ENCODE results near the gene RAB3IL1.
A peak's percentile ranks its signal among the peaks of the same experiment; 100 is the strongest.

RAB3IL1 gene

GRCh38 chr11:61866231-61866957 lies 51.0 kb downstream of the RAB3IL1 start:
- Histone ChIP-seq H3K18ac (ENCODE audit: low read depth in 1 of 2, low read length in 2 of 2) (no peak overlapping the region), H3K4me2 (ENCODE audit: low read length, poor library complexity, severe bottlenecking) (no peak overlapping the region), H3K36me3 (ENCODE audit: control insufficient read depth in 1 of 2, insufficient read depth in 2 of 2, low read depth in 1 of 2, low read length in 2 of 2) (peaks cover 34 to 53% of the 10 kb centered on the region in 2 experiments), H2BK5ac (ENCODE audit: low read depth, low read length, poor library complexity, severe bottlenecking) (no peak overlapping the region), H2BK12ac (ENCODE audit: low read length in 2 of 2) (no peak overlapping the region), H3K4ac (ENCODE audit: low read depth in 1 of 2, low read length in 2 of 2) (no peak overlapping the region), H3K9me3 (ENCODE audit: control insufficient read depth, low read length) (no peaks in the 10 kb centered on the region), H2AFZ (ENCODE audit: low read depth, low read length) (no peak overlapping the region), H4K8ac (ENCODE audit: low read length) (peak overlapping the region; percentile 8), H4K91ac (ENCODE audit: low read length) (no peak overlapping the region), H3K23ac (ENCODE audit: low read length in 2 of 2) (no peak overlapping the region), H3K27me3 (ENCODE audit: control insufficient read depth in 1 of 2, insufficient read depth in 1 of 2, low read length in 2 of 2) (no peaks in the 10 kb centered on the region), H2BK120ac (ENCODE audit: low read depth, low read length) (no peak overlapping the region), H3K9ac (ENCODE audit: low read length) (no peak overlapping the region), H3K79me1 (replicated peaks; ENCODE audit: low read length, poor library complexity, severe bottlenecking) (peaks cover 5% of the 10 kb centered on the region), H3K27ac (ENCODE audit: low read length, poor library complexity, severe bottlenecking) (no peak overlapping the region), H2AK5ac (ENCODE audit: low read length, severe bottlenecking) (no peak overlapping the region), H3K14ac (ENCODE audit: low read length in 2 of 2) (no peak overlapping the region), H3K4me1 (ENCODE audit: control insufficient read depth, insufficient read depth, low read depth, low read length) (peaks cover 10% of the 10 kb centered on the region), H2BK15ac (ENCODE audit: low read depth, poor library complexity, severe bottlenecking) (no peak overlapping the region), H3K4me3 (ENCODE audit: insufficient read depth in 1 of 2, low read depth in 1 of 2, low read length in 2 of 2) (no peak overlapping the region)
- 88% methylated on average over 18 of the region's 18 CpGs for WGBS
- DNase-seq, result no peak

GRCh38 chr11:61864814-61865775 lies 52.3 kb downstream of the RAB3IL1 start:
- Histone ChIP-seq H4K8ac (ENCODE audit: low read length) (peak overlapping the region; percentile 29), H3K9ac (ENCODE audit: low read length) (no peak overlapping the region), H2BK12ac (ENCODE audit: low read length in 2 of 2) (no peak overlapping the region), H3K36me3 (ENCODE audit: control insufficient read depth in 1 of 2, insufficient read depth in 2 of 2, low read depth in 1 of 2, low read length in 2 of 2) (peaks cover 44 to 64% of the 10 kb centered on the region in 2 experiments), H3K18ac (ENCODE audit: low read depth in 1 of 2, low read length in 2 of 2) (no peak overlapping the region), H3K14ac (ENCODE audit: low read length in 2 of 2) (no peak overlapping the region), H2AFZ (ENCODE audit: low read depth, low read length) (no peak overlapping the region), H2BK5ac (ENCODE audit: low read depth, low read length, poor library complexity, severe bottlenecking) (no peak overlapping the region), H3K9me3 (ENCODE audit: control insufficient read depth, low read length) (no peaks in the 10 kb centered on the region), H3K4me2 (ENCODE audit: low read length, poor library complexity, severe bottlenecking) (no peak overlapping the region), H3K27me3 (ENCODE audit: control insufficient read depth in 1 of 2, insufficient read depth in 1 of 2, low read length in 2 of 2) (no peaks in the 10 kb centered on the region), H2AK5ac (ENCODE audit: low read length, severe bottlenecking) (no peak overlapping the region), H2BK120ac (ENCODE audit: low read depth, low read length) (no peak overlapping the region), H3K23ac (ENCODE audit: low read length in 2 of 2) (no peak overlapping the region), H3K79me1 (replicated peaks; ENCODE audit: low read length, poor library complexity, severe bottlenecking) (peaks cover 5% of the 10 kb centered on the region), H3K4me3 (ENCODE audit: insufficient read depth in 1 of 2, low read depth in 1 of 2, low read length in 2 of 2) (no peak overlapping the region), H2BK15ac (ENCODE audit: low read depth, poor library complexity, severe bottlenecking) (no peak overlapping the region), H3K4me1 (ENCODE audit: control insufficient read depth, insufficient read depth, low read depth, low read length) (peaks cover 5% of the 10 kb centered on the region), H4K91ac (ENCODE audit: low read length) (no peak overlapping the region), H3K27ac (ENCODE audit: low read length, poor library complexity, severe bottlenecking) (no peak overlapping the region), H3K4ac (ENCODE audit: low read depth in 1 of 2, low read length in 2 of 2) (no peak overlapping the region)
- DNase-seq, result no peak
- 98% methylated on average over 20 of the region's 20 CpGs for WGBS

DNA sequence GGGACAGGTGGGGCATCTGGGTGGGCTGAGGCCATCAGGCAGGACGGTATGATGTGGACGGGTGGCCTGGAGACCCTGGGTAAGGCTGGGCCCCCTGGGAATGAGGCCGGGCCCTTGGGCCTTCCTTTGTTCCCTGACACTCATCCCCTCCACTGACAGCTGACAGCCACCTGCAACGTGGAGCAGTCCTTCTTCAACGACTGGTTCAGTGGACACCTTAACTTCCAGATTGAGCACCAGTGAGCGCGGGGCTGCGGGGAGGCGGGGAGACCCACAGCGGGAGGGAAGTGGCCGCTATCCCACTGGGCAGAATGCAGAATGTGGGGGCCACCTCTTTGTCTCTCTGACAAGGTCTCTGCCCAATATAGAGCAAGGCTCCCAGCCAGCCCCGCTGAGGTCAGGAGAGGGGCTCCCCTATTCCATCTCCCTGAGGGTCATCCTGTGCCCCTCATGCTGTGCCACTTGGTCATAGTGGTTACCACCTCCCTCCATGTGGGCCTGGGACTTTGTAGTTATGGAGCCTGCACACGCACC lies 53.8 kb downstream of the RAB3IL1 start:
- H2AFZ ChIP-seq (ENCODE audit: low read depth, low read length), result no peak overlapping the region
- H3K9me3 ChIP-seq (ENCODE audit: control insufficient read depth, low read length), result no peaks in the 10 kb centered on the region
- WGBS, result 95% methylated on average over 13 of the region's 13 CpGs
- H3K4me2 ChIP-seq (ENCODE audit: low read length, poor library complexity, severe bottlenecking), result no peak overlapping the region
- H4K91ac ChIP-seq (ENCODE audit: low read length), result no peak overlapping the region
- no peaks in the 10 kb centered on the region for H3K27me3 ChIP-seq (ENCODE audit: control insufficient read depth in 1 of 2, insufficient read depth in 1 of 2, low read length in 2 of 2)
- no peak overlapping the region for H3K4ac ChIP-seq (ENCODE audit: low read depth in 1 of 2, low read length in 2 of 2)
- no peak overlapping the region for H3K9ac ChIP-seq (ENCODE audit: low read length)
- H2AK5ac ChIP-seq (ENCODE audit: low read length, severe bottlenecking), result no peak overlapping the region
- H3K79me1 ChIP-seq (replicated peaks; ENCODE audit: low read length, poor library complexity, severe bottlenecking), result peaks cover 5% of the 10 kb centered on the region
- no peak overlapping the region for H3K18ac ChIP-seq (ENCODE audit: low read depth in 1 of 2, low read length in 2 of 2)
- no peak overlapping the region for H3K4me3 ChIP-seq (ENCODE audit: insufficient read depth in 1 of 2, low read depth in 1 of 2, low read length in 2 of 2)
- no peak overlapping the region for H3K23ac ChIP-seq (ENCODE audit: low read length in 2 of 2)
- H2BK120ac ChIP-seq (ENCODE audit: low read depth, low read length), result no peak overlapping the region
- no peak overlapping the region for H3K27ac ChIP-seq (ENCODE audit: low read length, poor library complexity, severe bottlenecking)
- H2BK15ac ChIP-seq (ENCODE audit: low read depth, poor library complexity, severe bottlenecking), result no peak overlapping the region
- peak overlapping the region; percentile 32 for H4K8ac ChIP-seq (ENCODE audit: low read length)
- H3K4me1 ChIP-seq (ENCODE audit: control insufficient read depth, insufficient read depth, low read depth, low read length), result peaks cover 5% of the 10 kb centered on the region
- H2BK12ac ChIP-seq (ENCODE audit: low read length in 2 of 2), result no peak overlapping the region
- H3K14ac ChIP-seq (ENCODE audit: low read length in 2 of 2), result no peak overlapping the region
- DNase-seq, result no peak
- H2BK5ac ChIP-seq (ENCODE audit: low read depth, low read length, poor library complexity, severe bottlenecking), result no peak overlapping the region
- H3K36me3 ChIP-seq (ENCODE audit: control insufficient read depth in 1 of 2, insufficient read depth in 2 of 2, low read depth in 1 of 2, low read length in 2 of 2), result peaks cover 56 to 71% of the 10 kb centered on the region in 2 experiments

Data from mesenchymal stem cell (in vitro differentiated cells and primary cell).